ENCODE data around the gene ATXN2. TPM values are rescaled to one million over a fixed set of nuclear protein-coding genes. Genes with fewer than 3 reads are reported as not detected.

Gene ATXN2
- total and polyA plus RNA-seq, 9 of the 15 experiments (the other 6 are each of a cell fraction or from before 2014, with no cell fraction given): 16.8 to 67.8 (median 29.3) TPM

- TF ChIP-seq NCOA2 (IDR thresholded peaks at IDR 0.05; ENCODE audit: partially characterized antibody in 2 of 2) (no peak), THRAP3 (IDR thresholded peaks at IDR 0.05; ENCODE audit: borderline replicate concordance) (no peak), CBFA2T3 (IDR thresholded peaks at IDR 0.05) (no peak), FOXK2 (conservative IDR thresholded peaks at IDR 0.05 in 1 of 2, IDR thresholded peaks at IDR 0.05 in 1 of 2; ENCODE audit: low read depth in 2 of 2) (no peak), NR2C2 (CRISPR knock-in tag; IDR thresholded peaks at IDR 0.05) (no peak), NR2C2 (tag; IDR thresholded peaks at IDR 0.05) (no peak), HOXB6 (CRISPR knock-in tag; IDR thresholded peaks at IDR 0.05; ENCODE audit: borderline replicate concordance) (no peak), LEF1 (IDR thresholded peaks at IDR 0.05) (no peak), ZNF639 (CRISPR knock-in tag; conservative IDR thresholded peaks at IDR 0.05 in 1 of 2, IDR thresholded peaks at IDR 0.05 in 1 of 2) (no peak), HMBOX1 (IDR thresholded peaks at IDR 0.05) (no peak)
Measured at GRCh38 chr12:111434680-111435338, 164.3 kb downstream of the ATXN2 start (continued).

Data from K562 (cell line).